ENCODE data around the gene ATRAID. TPM values are rescaled to one million over a fixed set of nuclear protein-coding genes. Genes with fewer than 3 reads are reported as not detected.

Gene ATRAID
- total and polyA plus RNA-seq, 9 donors: 123 to 318 (median 136) TPM

GRCh38 chr2:27242614-27242951 lies 30.7 kb downstream of the ATRAID start:
- Histone ChIP-seq H3K4me3 (no peak overlapping the region), H3K4me1 (ENCODE audit: insufficient read depth) (no peaks in the 10 kb centered on the region), H3K27ac (no peak overlapping the region), H3K9me3 (no peaks in the 10 kb centered on the region), H3K36me3 (no peaks in the 10 kb centered on the region), H3K27me3 (no peaks in the 10 kb centered on the region)
- TF ChIP-seq CTCF (IDR thresholded peaks at IDR 0.05) (no peak), EP300 (IDR thresholded peaks at IDR 0.05) (no peak), POLR2A (IDR thresholded peaks at IDR 0.05) (no peak)
- 93 to 94% (median 94%) methylated on average over 16 of the region's 16 CpGs for WGBS, 3 donors
- intact Hi-C loops (cut with DNase I): no loop called here
- DNase-seq: no peak

GRCh38 chr2:27243391-27244130 lies 31.7 kb downstream of the ATRAID start:
- Histone ChIP-seq H3K4me1 (ENCODE audit: insufficient read depth) (no peaks in the 10 kb centered on the region), H3K36me3 (no peaks in the 10 kb centered on the region), H3K27me3 (no peaks in the 10 kb centered on the region), H3K4me3 (no peak overlapping the region), H3K27ac (no peak overlapping the region), H3K9me3 (no peaks in the 10 kb centered on the region)
- TF ChIP-seq POLR2A (IDR thresholded peaks at IDR 0.05): no peak
- TF ChIP-seq CTCF (IDR thresholded peaks at IDR 0.05): no peak
- no peak for DNase-seq
- WGBS, 3 donors: 72 to 77% (median 74%) methylated on average over 19 of the region's 19 CpGs
- intact Hi-C loops (cut with DNase I): no loop called here

GRCh38 chr2:27245116-27245515 lies 33.3 kb downstream of the ATRAID start:
- H3K9me3 ChIP-seq: no peaks in the 10 kb centered on the region
- no peak overlapping the region for H3K27ac ChIP-seq
- no peaks in the 10 kb centered on the region for H3K36me3 ChIP-seq
- no peak for DNase-seq
- peaks cover 3% of the 10 kb centered on the region for H3K4me1 ChIP-seq (ENCODE audit: insufficient read depth)
- intact Hi-C loops (cut with DNase I): no loop called here
- TF ChIP-seq EP300 (IDR thresholded peaks at IDR 0.05) (no peak), CTCF (IDR thresholded peaks at IDR 0.05) (no peak), POLR2A (IDR thresholded peaks at IDR 0.05) (no peak)
- no peak overlapping the region for H3K4me3 ChIP-seq
- WGBS, 3 donors: 56 to 62% (median 62%) methylated on average over 10 of the region's 10 CpGs
- no peaks in the 10 kb centered on the region for H3K27me3 ChIP-seq

- Histone ChIP-seq H3K4me1 (ENCODE audit: insufficient read depth) (peaks cover 5% of the 10 kb centered on the region), H3K27ac (no peak overlapping the region), H3K4me3 (no peak overlapping the region), H3K9me3 (no peaks in the 10 kb centered on the region), H3K27me3 (no peaks in the 10 kb centered on the region), H3K36me3 (no peaks in the 10 kb centered on the region)
- intact Hi-C loops (cut with DNase I): no loop called here
- 51 to 71% (median 58%) methylated on average over 4 of the region's 4 CpGs for WGBS, 3 donors
- no peak for DNase-seq
- no peak for TF ChIP-seq EP300 (IDR thresholded peaks at IDR 0.05)
- TF ChIP-seq POLR2A (IDR thresholded peaks at IDR 0.05): no peak
These were observed 33.8 kb downstream of the ATRAID start for GRCh38 chr2:27245626-27246025.

- H3K4me1 ChIP-seq (ENCODE audit: insufficient read depth): peaks cover 5% of the 10 kb centered on the region
- H3K27me3 ChIP-seq: no peaks in the 10 kb centered on the region
- TF ChIP-seq EP300 (IDR thresholded peaks at IDR 0.05) (no peak), POLR2A (IDR thresholded peaks at IDR 0.05) (no peak), CTCF (IDR thresholded peaks at IDR 0.05) (no peak)
- no peak for DNase-seq
- no peak overlapping the region for H3K27ac ChIP-seq
- no peak overlapping the region for H3K4me3 ChIP-seq
- no peaks in the 10 kb centered on the region for H3K9me3 ChIP-seq
- WGBS, 3 donors: 77 to 93% (median 80%) methylated on average over 4 of the region's 4 CpGs
- intact Hi-C loops (cut with DNase I): no loop called here
- H3K36me3 ChIP-seq: no peaks in the 10 kb centered on the region
These were observed 36.1 kb downstream of the ATRAID start for GRCh38 chr2:27247893-27248292.

Measured in ovary (tissue), 9 donors.